Measurements from ENCODE around the gene CSMD2.
"Not testable (repeated sequence)": the region's sequence is repeated elsewhere in the genome, so short reads cannot be mapped to it uniquely, and the experiment has no call there.

The CSMD2 gene

GRCh38 chr1:34052565-34052964 lies 112.5 kb downstream of the CSMD2 start:
- DNase-seq (ENCODE audit: low read depth), result no peak

GRCh38 chr1:34050709-34051485 lies 114.1 kb downstream of the CSMD2 start:
- DNase-seq (ENCODE audit: low read depth), result no peak

GRCh38 chr1:34049994-34050393 lies 115.0 kb downstream of the CSMD2 start:
- DNase-seq (ENCODE audit: low read depth), result no peak

DNA sequence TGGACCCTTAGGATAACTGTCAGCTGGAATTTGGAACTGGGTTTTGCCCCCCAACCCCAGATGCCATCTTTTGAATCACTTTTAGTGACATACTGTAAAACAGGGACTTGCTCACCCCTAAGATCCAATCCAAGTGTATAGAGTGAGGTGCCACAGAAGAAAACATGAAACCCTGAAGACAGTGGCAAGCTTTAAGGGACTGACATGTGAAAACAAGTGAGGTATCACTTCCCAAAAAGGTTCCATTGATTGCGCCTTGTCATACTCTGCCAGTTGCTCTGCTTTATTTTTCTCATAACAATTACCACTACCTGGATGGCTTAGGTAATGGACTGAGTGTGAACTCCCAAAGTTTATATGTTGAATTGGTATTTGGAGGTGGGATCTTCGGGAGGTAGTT lies 115.6 kb downstream of the CSMD2 start:
- no peak for DNase-seq (ENCODE audit: low read depth)

DNA sequence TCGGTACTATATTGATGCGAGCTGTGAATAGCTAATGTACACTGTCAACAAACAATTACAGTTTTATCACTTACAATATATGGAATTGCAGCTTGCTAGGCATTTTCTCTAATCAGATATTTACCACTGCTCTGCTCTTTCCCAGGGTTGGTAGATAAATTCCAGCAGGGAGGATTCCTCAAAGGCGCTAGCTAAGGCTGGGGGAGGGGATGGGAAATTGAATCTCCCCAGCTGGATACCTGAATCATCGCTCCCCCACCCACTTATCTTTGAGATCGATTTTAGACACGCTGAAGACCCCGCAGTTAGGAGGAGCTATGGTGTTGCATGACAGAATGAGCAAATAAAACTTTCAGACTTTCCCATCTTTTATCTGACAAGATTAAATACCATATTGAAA lies 127.2 kb downstream of the CSMD2 start:
- DNase-seq (ENCODE audit: low read depth), result no peak

GRCh38 chr1:34037109-34037508 lies 127.9 kb downstream of the CSMD2 start:
- no peak for DNase-seq (ENCODE audit: low read depth)

GRCh38 chr1:34034036-34034435 lies 131.0 kb downstream of the CSMD2 start:
- no peak for DNase-seq (ENCODE audit: low read depth)

DNA sequence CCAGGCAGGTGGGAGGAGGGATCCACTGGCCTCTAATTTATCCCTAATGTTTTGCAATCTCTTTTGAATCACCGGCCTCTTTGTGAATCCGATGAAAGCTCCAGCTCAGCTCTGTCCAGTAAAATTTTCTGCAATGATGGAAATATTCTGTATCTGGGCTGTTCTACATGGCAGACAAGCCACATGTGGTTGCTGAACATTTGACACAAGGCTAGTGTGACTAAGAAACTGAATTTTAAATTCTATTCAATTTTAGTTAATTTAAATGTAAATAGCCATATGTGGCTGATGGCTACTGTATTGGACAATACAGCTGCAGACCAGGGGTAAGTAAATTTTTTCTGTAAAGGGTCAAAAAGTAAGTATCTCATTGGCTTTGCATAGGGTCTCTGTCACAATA lies 135.1 kb downstream of the CSMD2 start:
- no peak for DNase-seq (ENCODE audit: low read depth)

DNA sequence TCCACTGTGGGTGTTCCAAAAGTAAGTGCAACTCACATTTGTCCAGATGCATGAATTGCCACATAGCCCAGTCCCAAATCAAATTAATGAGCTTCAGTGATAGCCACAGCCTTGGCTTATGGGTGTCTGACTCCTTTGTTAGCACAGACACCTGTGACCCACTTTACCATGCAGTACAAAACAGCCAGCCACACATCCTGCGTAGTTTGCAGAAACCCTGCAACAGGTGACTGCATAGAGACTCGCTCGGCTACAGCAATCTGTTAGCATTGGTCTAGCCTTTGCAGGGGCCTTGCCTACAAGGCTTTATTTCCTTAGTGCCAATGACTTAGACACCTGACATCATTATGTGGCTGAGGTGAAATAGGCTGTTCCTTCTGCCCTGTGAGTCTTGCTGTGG lies 135.5 kb downstream of the CSMD2 start:
- DNase-seq (ENCODE audit: low read depth), result no peak

- DNase-seq (ENCODE audit: low read depth), result no peak
Observed at GRCh38 chr1:34028381-34029055, 136.5 kb downstream of the CSMD2 start.

- DNase-seq (ENCODE audit: low read depth), result no peak
Observed at GRCh38 chr1:34025675-34026074, 139.4 kb downstream of the CSMD2 start.

GRCh38 chr1:34024485-34024884 lies 140.5 kb downstream of the CSMD2 start:
- no peak for DNase-seq (ENCODE audit: low read depth)

- DNase-seq (ENCODE audit: low read depth), result no peak
Observed at GRCh38 chr1:34019741-34020552, 145.1 kb downstream of the CSMD2 start.

- no peak for DNase-seq (ENCODE audit: low read depth)
Observed at GRCh38 chr1:34018285-34018684, 146.7 kb downstream of the CSMD2 start.

DNA sequence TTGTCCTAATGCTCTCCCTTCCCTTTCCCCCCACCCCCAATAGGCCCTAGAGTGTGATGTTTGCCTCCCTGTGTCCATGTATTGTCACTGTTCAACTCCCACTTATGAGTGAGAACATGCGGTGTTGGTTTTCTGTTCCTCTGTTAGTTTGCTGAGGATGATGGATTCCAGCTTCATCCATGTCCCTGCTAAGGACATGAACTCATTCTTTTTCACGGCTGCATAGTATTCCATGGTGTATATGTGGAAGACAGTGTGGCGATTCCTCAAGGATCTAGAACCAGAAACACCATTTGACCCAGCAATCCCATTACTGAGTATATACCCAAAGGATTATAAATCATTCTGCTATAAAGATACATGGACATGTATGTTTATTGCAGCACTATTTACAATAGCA lies 148.7 kb downstream of the CSMD2 start:
- DNase-seq (ENCODE audit: low read depth), result not testable (repeated sequence)

- DNase-seq (ENCODE audit: low read depth), result no peak
Observed at GRCh38 chr1:34013958-34014737, 150.9 kb downstream of the CSMD2 start.

DNA sequence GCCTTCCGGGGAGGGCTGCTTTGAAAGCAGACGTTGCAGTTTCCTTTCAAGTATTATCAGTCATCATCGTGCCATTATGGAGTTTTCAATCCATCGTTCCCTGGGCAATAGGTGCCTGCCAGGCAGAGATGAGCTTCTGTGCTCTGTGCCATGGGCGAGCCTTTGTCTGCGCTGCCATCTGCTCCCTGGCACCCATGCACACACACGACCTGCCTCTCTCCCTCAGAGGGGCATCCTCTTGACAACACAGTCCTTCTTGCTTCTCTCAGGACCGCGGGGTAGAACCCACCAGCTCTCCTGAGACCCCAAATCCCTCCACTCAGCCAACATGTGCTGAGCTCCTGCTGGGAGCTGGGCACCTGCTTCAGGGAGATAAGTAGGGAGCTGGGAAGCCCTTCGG lies 151.9 kb downstream of the CSMD2 start:
- DNase-seq (ENCODE audit: low read depth), result no peak

GRCh38 chr1:34009340-34009985 lies 155.6 kb downstream of the CSMD2 start:
- no peak for DNase-seq (ENCODE audit: low read depth)

DNA sequence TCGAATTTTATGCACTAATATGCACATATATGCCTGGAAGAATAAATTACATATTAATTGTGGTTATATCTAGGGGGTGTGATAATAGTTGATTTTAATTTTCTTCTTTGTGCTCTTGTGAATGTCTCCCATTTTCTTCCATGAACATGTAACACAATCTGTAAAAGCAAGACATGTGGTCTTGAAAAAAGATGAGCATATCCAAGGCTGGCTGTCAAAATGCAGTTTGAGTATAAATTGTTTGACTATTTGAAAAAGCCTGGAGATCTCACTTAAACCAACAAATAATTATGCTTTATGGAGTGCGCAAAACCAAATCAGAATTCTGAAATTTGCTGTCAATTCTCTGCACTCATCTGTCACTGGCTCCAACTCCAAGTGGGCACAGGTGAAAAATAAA lies 157.3 kb downstream of the CSMD2 start:
- no peak for DNase-seq (ENCODE audit: low read depth)

GRCh38 chr1:34005309-34005708 lies 159.7 kb downstream of the CSMD2 start:
- DNase-seq (ENCODE audit: low read depth), result no peak

DNA sequence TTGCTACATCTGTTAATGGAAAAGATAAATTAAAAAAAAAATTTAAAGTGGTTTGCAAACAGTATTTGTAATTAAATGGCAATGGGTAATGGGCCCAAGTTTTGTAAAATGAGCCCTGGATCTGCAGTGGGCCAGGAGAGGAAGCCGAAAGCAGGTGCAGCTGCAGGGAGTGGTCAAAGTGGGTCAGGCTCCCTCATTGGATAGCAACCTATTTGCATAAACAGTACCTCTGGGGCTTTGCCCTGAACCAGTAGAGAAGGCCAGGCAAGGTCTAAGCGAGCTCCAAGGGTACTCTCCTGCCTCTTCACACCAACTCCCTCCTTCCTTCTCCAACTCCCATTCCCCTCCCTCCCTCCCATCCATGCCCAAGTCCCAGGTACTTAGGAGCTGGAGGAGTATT lies 162.2 kb downstream of the CSMD2 start:
- no peak for DNase-seq (ENCODE audit: low read depth)
